ENCODE measurements around the gene RNMT. TPM values are rescaled to one million over a fixed set of nuclear protein-coding genes. Genes with fewer than 3 reads are reported as not detected.
"Not testable (repeated sequence)": the region's sequence is repeated elsewhere in the genome, so short reads cannot be mapped to it uniquely, and the experiment has no call there.

Gene RNMT
- total RNA-seq, 1 experiment from 2014 or later = 38.4 TPM

- BruUV-seq (replicated peaks) = no TSS peak
- no peak overlapping the region for H3K27ac Mint-ChIP-seq (ENCODE audit: low read depth, unreplicated experiment)
Measured at GRCh38 chr18:13730481-13730880, 4.0 kb downstream of the RNMT start.

GRCh38 chr18:13735681-13736080, 9.2 kb downstream of the RNMT start:
- Mint-ChIP-seq H3K27ac (ENCODE audit: low read depth, unreplicated experiment) (no peak overlapping the region), H3K9me3 (ENCODE audit: unreplicated experiment) (no peaks in the 10 kb centered on the region), H3K36me3 (ENCODE audit: insufficient read depth, unreplicated experiment) (peaks cover 81% of the 10 kb centered on the region), H3K27me3 (ENCODE audit: insufficient read depth, unreplicated experiment) (no peaks in the 10 kb centered on the region), H3K4me1 (ENCODE audit: insufficient read depth, unreplicated experiment) (no peaks in the 10 kb centered on the region), H3K4me3 (ENCODE audit: unreplicated experiment) (no peak overlapping the region)
- no peak for TF ChIP-seq CTCF (IDR thresholded peaks at IDR 0.05; ENCODE audit: unreplicated experiment)
- CTCF ChIA-PET = interaction anchor here (0.5 kb wide), 1 partner anchor 14 kb away, joined by 4 read pairs; no protein-coding TSS in a partner anchor
- intact Hi-C loops (cut with micrococcal nuclease) = no loop called here
- no TSS peak for BruUV-seq (replicated peaks)
- POLR2A ChIA-PET = interaction anchor here (0.8 to 2.1 kb wide), 2 partner anchors 9 to 57 kb away, joined by 4 to 10 read pairs; partner anchors contain the start of genes FAM210A and RNMT
- no peak for DNase-seq (ENCODE audit: unreplicated experiment)

More at GRCh38 chr18:13730481-13730880, 4.0 kb downstream of the RNMT start:
- CTCF ChIA-PET = no interaction called here
- Mint-ChIP-seq H3K4me1 (ENCODE audit: insufficient read depth, unreplicated experiment) (peaks cover 16% of the 10 kb centered on the region), H3K36me3 (ENCODE audit: insufficient read depth, unreplicated experiment) (peaks cover 37% of the 10 kb centered on the region), H3K9me3 (ENCODE audit: unreplicated experiment) (no peaks in the 10 kb centered on the region), H3K27me3 (ENCODE audit: insufficient read depth, unreplicated experiment) (no peaks in the 10 kb centered on the region), H3K4me3 (ENCODE audit: unreplicated experiment) (no peak overlapping the region)
- POLR2A ChIA-PET = interaction anchor here (1.9 kb wide), 1 partner anchor 11 kb away, joined by 7 read pairs; no protein-coding TSS in a partner anchor
- intact Hi-C loops (cut with micrococcal nuclease) = no loop called here
- no peak for DNase-seq (ENCODE audit: unreplicated experiment)
- TF ChIP-seq CTCF (IDR thresholded peaks at IDR 0.05; ENCODE audit: unreplicated experiment) = no peak

GRCh38 chr18:13745696-13746095, 19.2 kb downstream of the RNMT start:
- intact Hi-C loops (cut with micrococcal nuclease) = no loop called here
- no peaks in the 10 kb centered on the region for H3K9me3 Mint-ChIP-seq (ENCODE audit: unreplicated experiment)
- BruUV-seq (replicated peaks) = no TSS peak
- ChIA-PET CTCF (interaction anchor here (0.7 kb wide), 1 partner anchor 341 kb away, joined by 3 read pairs; no protein-coding TSS in a partner anchor), POLR2A (interaction anchor here (1.1 to 1.4 kb wide), 3 partner anchors 14 to 20 kb away, joined by 3 to 4 read pairs (median 3); partner anchors contain the start of genes FAM210A and RNMT)
- no peak for DNase-seq (ENCODE audit: unreplicated experiment)
- H3K4me3 Mint-ChIP-seq (ENCODE audit: unreplicated experiment) = no peak overlapping the region
- TF ChIP-seq CTCF (IDR thresholded peaks at IDR 0.05; ENCODE audit: unreplicated experiment) = no peak
- H3K36me3 Mint-ChIP-seq (ENCODE audit: insufficient read depth, unreplicated experiment) = peaks cover 90% of the 10 kb centered on the region
- H3K27me3 Mint-ChIP-seq (ENCODE audit: insufficient read depth, unreplicated experiment) = no peaks in the 10 kb centered on the region
- no peak overlapping the region for H3K27ac Mint-ChIP-seq (ENCODE audit: low read depth, unreplicated experiment)
- no peaks in the 10 kb centered on the region for H3K4me1 Mint-ChIP-seq (ENCODE audit: insufficient read depth, unreplicated experiment)

DNA sequence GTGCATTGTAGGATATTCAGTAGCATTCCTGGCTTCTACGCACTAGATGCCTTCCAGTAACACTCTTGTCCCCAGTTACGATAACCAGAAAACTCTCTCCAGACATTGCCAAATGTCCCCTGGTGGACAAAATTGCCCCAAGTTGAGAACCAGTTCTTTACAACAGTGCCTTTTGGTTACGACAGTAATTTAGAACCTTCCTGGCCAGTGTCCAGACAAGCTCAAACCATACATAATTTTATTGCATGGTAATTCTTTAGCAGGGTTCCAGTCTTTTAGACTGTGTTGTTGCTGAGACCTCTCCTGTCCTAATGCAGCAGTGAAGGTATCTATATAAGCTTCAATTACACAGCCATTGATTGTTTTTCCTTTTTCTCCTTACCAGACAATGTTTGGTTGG, 20.2 kb downstream of the RNMT start:
- DNase-seq (ENCODE audit: unreplicated experiment) = no peak
- intact Hi-C loops (cut with micrococcal nuclease) = no loop called here
- H3K4me3 Mint-ChIP-seq (ENCODE audit: unreplicated experiment) = no peak overlapping the region
- peaks cover 90% of the 10 kb centered on the region for H3K36me3 Mint-ChIP-seq (ENCODE audit: insufficient read depth, unreplicated experiment)
- TF ChIP-seq CTCF (IDR thresholded peaks at IDR 0.05; ENCODE audit: unreplicated experiment) = no peak
- BruUV-seq (replicated peaks) = no TSS peak
- ChIA-PET CTCF (interaction anchor here (0.6 kb wide), 1 partner anchor 63 kb away, joined by 4 read pairs; no protein-coding TSS in a partner anchor), POLR2A (interaction anchor here (1.4 kb wide), 1 partner anchor 21 kb away, joined by 4 read pairs; the partner anchor contains the start of genes FAM210A and RNMT)
- no peaks in the 10 kb centered on the region for H3K4me1 Mint-ChIP-seq (ENCODE audit: insufficient read depth, unreplicated experiment)
- H3K9me3 Mint-ChIP-seq (ENCODE audit: unreplicated experiment) = no peaks in the 10 kb centered on the region
- no peak overlapping the region for H3K27ac Mint-ChIP-seq (ENCODE audit: low read depth, unreplicated experiment)
- H3K27me3 Mint-ChIP-seq (ENCODE audit: insufficient read depth, unreplicated experiment) = no peaks in the 10 kb centered on the region

DNA sequence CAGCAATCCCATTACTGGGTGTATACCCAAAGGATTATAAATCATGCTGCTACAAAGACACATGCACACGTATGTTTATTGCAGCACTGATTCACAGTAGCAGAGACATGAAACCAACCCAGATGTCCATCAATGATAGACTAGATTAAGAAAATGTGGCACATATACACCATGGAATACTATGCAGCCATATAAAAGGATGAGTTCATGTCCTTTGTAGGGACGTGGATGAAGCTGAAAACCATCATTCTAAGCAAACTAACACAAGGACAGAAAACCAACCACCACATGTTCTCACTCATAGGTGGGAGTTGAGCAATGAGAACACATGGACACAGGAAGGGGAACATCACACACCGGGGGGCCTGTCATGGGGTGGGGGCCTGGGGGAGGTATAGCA, 25.1 kb downstream of the RNMT start:
- H3K27ac Mint-ChIP-seq (ENCODE audit: low read depth, unreplicated experiment); H3K9me3 Mint-ChIP-seq (ENCODE audit: unreplicated experiment); H3K4me1 Mint-ChIP-seq (ENCODE audit: insufficient read depth, unreplicated experiment); H3K4me3 Mint-ChIP-seq (ENCODE audit: unreplicated experiment); H3K27me3 Mint-ChIP-seq (ENCODE audit: insufficient read depth, unreplicated experiment); DNase-seq (ENCODE audit: unreplicated experiment); CTCF ChIA-PET; BruUV-seq (replicated peaks); POLR2A ChIA-PET; intact Hi-C loops (cut with micrococcal nuclease): not testable (repeated sequence)
- peaks cover 99% of the 10 kb centered on the region for H3K36me3 Mint-ChIP-seq (ENCODE audit: insufficient read depth, unreplicated experiment)

Data from MCF 10A (cell line).